HPDE6-E6E7 (cell line): ENCODE measurements around the gene DLG1.
A peak's percentile ranks its signal among the peaks of the same experiment; 100 is the strongest.
"Not testable (repeated sequence)": the region's sequence is repeated elsewhere in the genome, so short reads cannot be mapped to it uniquely, and the experiment has no call there.

Experiments
- DNase-seq: peaks from one replicate; pipeline ENCODE4 v3.0.0; 2011; ENCODE audit warnings: missing footprints; ENCODE audit errors: extremely low spot score

The DLG1 gene

GRCh38 chr3:197244751-197245150 is 53.7 kb downstream of the DLG1 start:
- no peak for DNase-seq

DNA sequence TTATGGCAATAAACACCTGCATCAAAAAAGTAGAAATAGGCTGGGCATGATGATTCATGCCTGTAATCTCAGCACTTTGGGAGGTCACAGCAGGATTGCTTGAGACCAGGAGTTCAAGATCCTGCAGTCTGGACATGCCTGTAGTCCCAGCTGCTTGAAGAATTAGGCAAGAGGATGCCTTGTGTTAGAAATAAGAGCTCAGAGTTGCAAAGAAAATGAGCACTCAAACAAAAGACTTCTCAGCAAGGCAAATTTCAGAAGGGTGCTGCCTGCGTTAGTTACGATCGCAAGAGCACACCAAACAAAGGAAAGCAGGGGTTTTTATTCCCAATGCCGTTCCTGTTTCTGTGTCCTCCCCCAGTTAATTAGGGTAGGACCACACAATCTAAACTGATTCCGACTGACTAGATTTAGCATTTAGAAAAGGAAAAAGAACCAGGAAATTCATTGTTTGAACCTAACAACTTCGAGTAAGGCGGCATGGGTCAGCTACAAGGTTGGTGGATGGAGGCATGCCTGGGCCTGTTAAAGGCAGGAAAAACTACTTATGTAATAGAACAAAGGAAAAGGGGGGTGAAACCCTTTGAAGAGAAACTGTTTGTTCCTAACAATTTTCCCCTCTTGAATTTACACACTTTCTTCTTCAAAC is 55.5 kb downstream of the DLG1 start:
- DNase-seq, result no peak

DNA sequence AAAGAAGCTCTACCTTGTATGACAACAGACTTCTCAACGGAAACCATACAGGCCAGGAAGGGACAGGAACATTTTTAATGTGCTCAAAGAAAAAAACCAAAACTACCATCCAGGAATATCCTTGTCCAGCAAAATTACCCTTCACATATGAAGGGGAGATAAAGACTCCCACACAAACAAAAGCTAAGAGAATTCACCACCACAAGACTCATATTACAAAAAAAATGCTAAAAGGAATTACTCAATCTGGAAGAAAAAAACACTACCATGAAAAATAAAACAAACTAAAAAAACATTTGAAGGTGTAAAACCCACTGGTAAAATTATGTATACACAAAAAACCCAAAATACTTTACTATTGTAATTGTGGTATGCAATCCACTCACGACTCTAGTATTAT is 57.2 kb downstream of the DLG1 start:
- DNase-seq, result no peak

DNA sequence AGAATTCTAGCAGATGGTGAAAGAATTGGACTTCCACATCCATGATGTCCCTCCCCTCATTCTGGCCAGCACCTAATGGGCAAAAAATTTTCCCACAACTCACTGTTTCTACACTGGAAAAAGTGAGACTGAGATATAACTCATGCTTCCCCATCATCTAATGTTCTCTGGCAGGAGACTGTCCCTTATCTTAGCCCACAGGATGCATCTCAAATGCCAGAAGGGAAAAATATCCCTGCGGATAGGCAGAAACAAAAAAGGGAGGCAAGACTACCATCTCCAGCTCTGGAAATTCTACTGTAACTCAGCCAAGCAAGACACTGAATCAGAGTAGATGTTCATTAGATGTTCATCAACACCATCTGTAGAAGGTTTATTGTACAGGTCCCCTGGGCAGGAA is 58.6 kb downstream of the DLG1 start:
- no peak for DNase-seq

DNA sequence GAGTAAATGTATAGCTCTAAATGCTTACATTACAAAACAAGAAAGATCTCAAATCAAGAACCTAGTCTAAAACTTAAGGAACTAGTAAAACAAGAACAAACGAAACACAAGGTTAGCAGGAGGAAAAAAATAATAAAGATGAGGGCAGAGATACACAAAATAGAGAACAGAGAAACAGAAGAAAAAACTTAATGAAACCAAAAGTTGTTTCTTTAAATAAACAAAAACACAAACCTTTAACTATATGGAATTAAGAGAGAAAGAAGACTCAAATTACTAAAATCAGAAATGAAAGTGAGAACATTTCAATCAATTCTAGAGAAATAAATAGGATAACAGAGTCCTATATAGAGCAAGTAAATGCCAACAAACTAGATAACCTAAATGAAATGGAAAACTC is 59.6 kb downstream of the DLG1 start:
- DNase-seq, result no peak

- DNase-seq, result no peak
Observed at GRCh38 chr3:197237897-197238296, 60.5 kb downstream of the DLG1 start.

DNA sequence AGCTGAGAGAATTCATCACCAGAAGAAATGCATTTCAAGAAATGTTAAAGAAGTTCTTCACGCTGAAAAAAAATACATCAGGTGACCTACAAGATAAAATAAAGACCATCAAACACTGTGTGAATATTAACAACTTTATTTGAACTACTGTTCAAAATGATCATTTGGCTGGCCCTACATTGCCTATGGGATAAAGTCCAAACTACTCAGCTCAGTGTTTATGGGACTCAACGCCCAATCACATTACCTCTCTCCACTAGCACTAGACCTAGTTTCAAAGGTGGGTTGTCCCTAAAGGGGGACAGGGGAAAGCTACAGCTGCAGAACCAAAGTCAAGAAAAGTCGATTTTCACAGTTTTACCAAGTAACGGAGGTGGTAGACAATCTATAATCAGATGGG is 62.0 kb downstream of the DLG1 start:
- no peak for DNase-seq

DNA sequence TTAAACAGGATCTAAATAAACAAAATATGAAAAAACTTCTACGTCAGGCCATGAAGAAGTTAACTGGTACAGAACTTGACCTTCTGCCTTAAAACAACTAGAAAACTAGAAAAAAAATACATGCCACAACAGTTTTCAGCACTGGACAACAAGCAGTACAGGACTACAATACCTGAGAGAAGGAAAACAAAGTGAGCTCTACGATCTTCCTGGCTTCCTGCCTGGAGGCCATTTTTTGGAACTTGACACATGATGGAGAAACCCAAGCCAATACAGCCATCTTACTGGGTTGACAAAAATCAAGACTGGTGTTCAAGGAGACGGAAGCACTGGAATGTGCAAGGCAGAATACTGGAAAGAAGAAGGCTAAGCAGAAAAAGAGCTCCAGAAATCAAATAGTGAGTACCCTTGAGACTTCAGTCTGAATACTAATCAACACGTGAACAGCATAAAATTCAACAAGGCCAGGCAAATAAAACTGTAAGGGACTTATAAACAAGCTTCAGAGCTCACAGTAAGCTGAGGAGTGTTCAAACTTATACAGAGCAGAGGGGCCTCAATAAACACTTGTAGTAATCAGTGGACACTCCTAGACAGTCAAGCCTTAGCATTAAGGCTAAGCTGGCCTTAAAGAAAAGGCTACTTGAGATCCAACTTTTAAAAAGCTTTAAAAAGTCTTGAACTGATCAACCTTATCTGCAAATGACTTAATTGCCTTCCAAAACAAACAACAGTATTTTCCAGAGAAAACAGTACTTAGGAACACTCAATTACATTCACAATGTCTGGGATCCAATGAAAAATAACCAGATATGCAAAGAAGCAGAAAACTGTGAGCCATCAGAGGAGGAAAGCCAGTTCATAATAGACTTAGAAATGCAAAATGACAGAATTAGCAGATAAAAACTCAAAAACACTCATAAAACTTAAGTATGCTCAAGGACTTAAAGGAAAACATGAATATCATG is 63.2 kb downstream of the DLG1 start:
- no peak for DNase-seq

DNA sequence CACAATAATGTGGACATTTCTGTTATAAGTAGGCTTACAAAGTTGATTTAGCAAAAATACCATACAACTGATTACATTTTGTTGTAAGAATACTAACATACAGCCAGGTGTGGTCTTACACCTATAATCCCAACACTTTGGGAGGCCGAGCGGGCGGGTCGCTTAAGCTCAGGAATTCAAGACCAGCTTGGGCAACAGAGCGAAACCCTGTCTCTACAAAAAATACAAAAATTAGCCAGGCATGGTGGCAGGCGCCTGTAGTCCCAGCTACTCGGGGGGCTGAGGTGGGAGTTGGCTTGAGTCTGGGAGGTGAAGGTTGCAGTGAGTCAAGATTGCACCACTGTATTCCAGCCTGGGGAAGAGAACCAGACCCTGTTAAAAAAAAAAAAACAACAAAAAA is 67.1 kb downstream of the DLG1 start:
- DNase-seq, result no peak

- DNase-seq, result no peak
Observed at GRCh38 chr3:197229836-197230235, 68.6 kb downstream of the DLG1 start.

GRCh38 chr3:197229178-197229577 is 69.2 kb downstream of the DLG1 start:
- DNase-seq, result no peak

- no peak for DNase-seq
Observed at GRCh38 chr3:197227780-197228574, 70.4 kb downstream of the DLG1 start.

GRCh38 chr3:197226179-197226578 is 72.2 kb downstream of the DLG1 start:
- no peak for DNase-seq

- DNase-seq, result no peak
Observed at GRCh38 chr3:197225579-197225978, 72.8 kb downstream of the DLG1 start.

- peak; percentile 21 for DNase-seq
Observed at GRCh38 chr3:197224034-197224444, 74.4 kb downstream of the DLG1 start.

DNA sequence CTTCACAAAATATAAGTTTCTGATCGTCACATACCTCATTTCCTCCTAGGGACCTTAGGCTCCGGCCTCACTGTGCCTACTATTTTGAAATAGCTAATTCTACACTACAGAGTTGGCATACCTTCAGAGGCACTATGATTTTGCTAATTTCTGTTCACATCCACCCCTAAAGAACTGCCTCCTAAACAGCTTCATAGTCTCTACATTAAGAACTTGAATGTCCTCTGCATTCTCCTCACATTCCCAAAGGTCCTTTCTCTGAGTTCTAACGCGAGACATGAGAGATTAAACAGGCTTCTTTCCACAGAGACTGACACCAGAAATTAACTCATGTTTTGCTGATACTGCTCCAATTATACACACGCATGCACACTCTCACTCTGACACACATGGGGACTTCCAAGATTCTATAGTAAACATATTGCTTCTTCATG is 75.5 kb downstream of the DLG1 start:
- DNase-seq, result no peak

DNA sequence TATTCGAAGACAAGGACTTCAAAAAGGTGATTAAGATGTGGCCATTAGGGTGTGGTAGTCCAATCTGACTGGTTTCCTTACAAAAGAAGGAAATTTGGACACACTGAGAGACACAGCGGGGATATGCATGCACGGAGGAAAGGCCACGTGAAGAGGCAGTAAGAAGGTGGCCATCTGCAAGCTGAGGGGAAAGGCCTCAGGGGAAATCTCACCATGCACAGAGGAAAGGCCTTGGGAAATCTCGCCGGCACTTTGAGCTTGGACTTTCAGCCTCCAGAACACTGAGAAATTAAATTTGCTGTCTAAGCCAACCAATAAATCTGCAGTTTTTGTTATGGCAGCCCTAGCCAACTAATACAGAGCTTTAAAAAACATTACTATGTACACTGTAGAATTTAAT is 78.8 kb downstream of the DLG1 start:
- no peak for DNase-seq

- DNase-seq, result no peak
Observed at GRCh38 chr3:197218210-197218609, 80.2 kb downstream of the DLG1 start.

GRCh38 chr3:197216914-197217313 is 81.5 kb downstream of the DLG1 start:
- DNase-seq, result no peak

- no peak for DNase-seq
Observed at GRCh38 chr3:197216169-197216860, 82.1 kb downstream of the DLG1 start.

DNA sequence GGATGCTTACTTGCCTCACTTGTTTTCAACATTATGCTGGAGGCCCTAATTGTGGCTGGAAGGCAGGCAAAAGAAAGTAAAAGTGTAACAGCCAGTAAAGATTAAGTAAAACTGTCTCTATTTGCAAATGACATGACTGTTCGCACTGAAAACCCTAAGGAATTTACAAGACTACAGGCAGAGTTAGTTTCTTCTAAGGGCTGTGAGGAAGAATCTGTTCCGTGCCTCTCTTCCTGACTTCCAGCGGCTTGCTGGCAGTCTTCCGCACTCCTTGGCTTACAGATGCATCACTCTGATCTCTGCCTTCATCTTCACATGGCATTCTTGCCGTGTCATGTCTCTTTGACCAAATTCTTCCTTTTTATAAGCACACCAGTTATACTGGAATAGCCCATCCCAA is 86.1 kb downstream of the DLG1 start:
- DNase-seq, result no peak

GRCh38 chr3:197211698-197212097 is 86.7 kb downstream of the DLG1 start:
- DNase-seq, result not testable (repeated sequence)
